B cell (primary cell): Measurements from ENCODE around the gene LRRC32.
A peak's percentile ranks its signal among the peaks of the same experiment; 100 is the strongest.

Experiments
- EZH2 ChIP-seq: IDR thresholded peaks from 2 replicates; pipeline ENCODE4 v1.6.1; 2012; ENCODE audit warnings: borderline replicate concordance, low read depth, mild to moderate bottlenecking, moderate library complexity, low read length; ENCODE audit not compliant: insufficient read depth, poor library complexity, severe bottlenecking
- TF ChIP-seq, protein P1 (sequence below): fragments of 200-600 bp; IDR thresholded peaks from one replicate; pipeline ENCODE4 v1.8.0; 2022; ENCODE audit warnings: antibody characterized with exemption, mild to moderate bottlenecking

DNA sequence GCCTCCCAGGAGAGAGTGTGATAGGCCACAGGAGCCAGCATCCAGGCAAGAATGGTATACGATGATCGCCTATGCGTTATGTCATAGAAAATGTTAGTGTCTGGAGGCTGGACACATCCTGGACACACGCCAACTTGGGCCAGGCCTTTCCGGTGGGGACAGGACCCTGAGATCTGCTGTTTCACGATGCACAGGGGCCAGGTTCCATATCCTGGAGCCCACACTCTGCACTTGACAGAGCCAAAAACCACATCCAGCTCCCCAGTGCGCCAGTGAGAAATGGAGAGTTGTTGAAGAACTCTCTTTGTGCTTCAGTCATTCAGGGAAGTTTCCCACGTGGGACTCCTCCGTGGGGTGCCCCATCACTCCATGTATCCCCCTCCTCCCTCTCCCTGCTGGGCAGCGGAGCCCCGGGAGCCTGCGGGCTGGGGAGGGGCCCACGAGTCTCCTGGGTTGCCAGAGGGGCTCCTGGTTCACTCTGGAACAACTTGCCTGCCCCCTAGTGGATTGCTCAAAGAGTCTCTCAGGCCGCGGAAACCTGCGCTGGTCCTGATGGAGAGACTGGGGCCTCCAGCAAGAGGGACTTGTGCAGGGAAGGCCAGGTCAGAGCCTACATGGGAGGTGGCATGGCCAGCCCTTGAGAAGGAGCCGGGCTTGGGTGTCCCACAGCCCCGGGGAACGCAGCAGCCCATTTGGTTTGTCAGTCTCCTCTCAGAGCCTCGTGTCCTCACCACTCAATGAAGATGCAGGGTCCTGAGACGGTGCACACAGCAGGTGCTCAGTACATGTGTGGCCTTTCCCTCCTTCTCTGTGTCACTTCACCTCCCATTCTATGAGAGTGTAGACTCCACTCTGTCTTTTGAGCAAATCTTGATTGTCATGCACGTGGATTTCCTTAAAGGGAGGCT is 10.2 kb upstream of the LRRC32 start:
- TF ChIP-seq, protein P1, sequence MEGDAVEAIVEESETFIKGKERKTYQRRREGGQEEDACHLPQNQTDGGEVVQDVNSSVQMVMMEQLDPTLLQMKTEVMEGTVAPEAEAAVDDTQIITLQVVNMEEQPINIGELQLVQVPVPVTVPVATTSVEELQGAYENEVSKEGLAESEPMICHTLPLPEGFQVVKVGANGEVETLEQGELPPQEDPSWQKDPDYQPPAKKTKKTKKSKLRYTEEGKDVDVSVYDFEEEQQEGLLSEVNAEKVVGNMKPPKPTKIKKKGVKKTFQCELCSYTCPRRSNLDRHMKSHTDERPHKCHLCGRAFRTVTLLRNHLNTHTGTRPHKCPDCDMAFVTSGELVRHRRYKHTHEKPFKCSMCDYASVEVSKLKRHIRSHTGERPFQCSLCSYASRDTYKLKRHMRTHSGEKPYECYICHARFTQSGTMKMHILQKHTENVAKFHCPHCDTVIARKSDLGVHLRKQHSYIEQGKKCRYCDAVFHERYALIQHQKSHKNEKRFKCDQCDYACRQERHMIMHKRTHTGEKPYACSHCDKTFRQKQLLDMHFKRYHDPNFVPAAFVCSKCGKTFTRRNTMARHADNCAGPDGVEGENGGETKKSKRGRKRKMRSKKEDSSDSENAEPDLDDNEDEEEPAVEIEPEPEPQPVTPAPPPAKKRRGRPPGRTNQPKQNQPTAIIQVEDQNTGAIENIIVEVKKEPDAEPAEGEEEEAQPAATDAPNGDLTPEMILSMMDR, result peak; percentile 93
- no peak for TF ChIP-seq EZH2
